HL-60 (cell line): ENCODE results near the gene NKAIN2.

Source experiments
- DNase-seq, 2 experiments: peaks; one replicate each; pipeline ENCODE4 v3.0.0-alpha.2; 2010 to 2020; ENCODE audit warnings: low read depth in 1 of 2, low spot score in 1 of 2
- H3K27ac ChIP-seq: fragments of 250-450 bp; sonication (Bioruptor Pico); replicated peaks from 2 replicates; pipeline ENCODE4 v1.5.1; 2020; ENCODE audit warnings: mild to moderate bottlenecking, moderate library complexity
- H3K27me3 ChIP-seq: fragments of 250-450 bp; sonication (Bioruptor Pico); 2 replicates; pipeline ENCODE4 v1.5.1; 2021; ENCODE audit warnings: mild to moderate bottlenecking, moderate library complexity; ENCODE audit not compliant: insufficient read depth, poor library complexity, severe bottlenecking
- H3K4me3 ChIP-seq: replicated peaks from 2 replicates; pipeline ENCODE4 v1.5.1; 2011; ENCODE audit warnings: mild to moderate bottlenecking, control low read depth, low read length; ENCODE audit not compliant: insufficient read depth
- GABPA ChIP-seq: IDR thresholded peaks from 2 replicates; pipeline ENCODE4 v1.6.1; 2012; ENCODE audit warnings: low read depth
- POLR2AphosphoS5 ChIP-seq: IDR thresholded peaks from 2 replicates; pipeline ENCODE4 v1.6.1; 2012; ENCODE audit warnings: low read depth
- SPI1 ChIP-seq: IDR thresholded peaks from 2 replicates; pipeline ENCODE4 v1.6.1; 2012; ENCODE audit warnings: low read depth, mild to moderate bottlenecking, borderline replicate concordance
- TF ChIP-seq, protein P1 (sequence below): IDR thresholded peaks from one replicate; pipeline ENCODE4 v1.5.1; 2011; ENCODE audit warnings: low read length, control low read depth, inconsistent platforms; ENCODE audit not compliant: insufficient read depth
- TF ChIP-seq, protein P2 (sequence below): IDR thresholded peaks from 2 replicates; pipeline ENCODE4 v1.6.1; 2012; ENCODE audit warnings: low read depth; ENCODE audit not compliant: insufficient replicate concordance

The NKAIN2 gene

DNA sequence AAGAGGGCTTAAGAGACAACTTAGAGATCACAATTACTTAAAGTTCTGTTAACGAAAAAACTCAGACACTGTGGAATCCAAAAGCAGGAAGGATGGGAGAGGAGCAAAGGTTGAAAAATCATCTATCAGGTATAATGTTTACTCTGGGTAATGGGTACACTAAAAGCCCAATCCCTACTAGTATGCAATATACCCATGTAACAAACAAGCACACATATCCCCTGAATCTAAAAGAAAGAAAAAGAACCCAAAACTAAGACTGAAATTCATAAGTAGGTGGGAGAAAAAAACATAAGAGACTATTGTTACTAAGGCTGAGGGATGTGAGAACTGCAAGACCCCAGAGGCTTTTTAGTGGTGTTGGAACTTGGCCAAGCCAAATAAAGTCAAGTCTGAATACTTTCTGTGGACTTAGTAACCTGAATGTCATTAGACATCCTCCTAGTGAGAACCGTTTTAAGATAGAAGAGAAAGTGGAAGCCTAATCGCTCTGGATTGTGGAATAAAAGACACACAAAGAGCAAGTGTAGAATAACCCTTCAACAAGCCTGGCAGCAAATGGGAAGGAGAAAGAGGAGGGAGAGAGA lies 969.2 kb downstream of the NKAIN2 start:
- H3K27ac ChIP-seq, result no peak overlapping the region
- no peak overlapping the region for H3K4me3 ChIP-seq
- H3K27me3 ChIP-seq, result no peaks in the 10 kb centered on the region
- TF ChIP-seq, protein P1, sequence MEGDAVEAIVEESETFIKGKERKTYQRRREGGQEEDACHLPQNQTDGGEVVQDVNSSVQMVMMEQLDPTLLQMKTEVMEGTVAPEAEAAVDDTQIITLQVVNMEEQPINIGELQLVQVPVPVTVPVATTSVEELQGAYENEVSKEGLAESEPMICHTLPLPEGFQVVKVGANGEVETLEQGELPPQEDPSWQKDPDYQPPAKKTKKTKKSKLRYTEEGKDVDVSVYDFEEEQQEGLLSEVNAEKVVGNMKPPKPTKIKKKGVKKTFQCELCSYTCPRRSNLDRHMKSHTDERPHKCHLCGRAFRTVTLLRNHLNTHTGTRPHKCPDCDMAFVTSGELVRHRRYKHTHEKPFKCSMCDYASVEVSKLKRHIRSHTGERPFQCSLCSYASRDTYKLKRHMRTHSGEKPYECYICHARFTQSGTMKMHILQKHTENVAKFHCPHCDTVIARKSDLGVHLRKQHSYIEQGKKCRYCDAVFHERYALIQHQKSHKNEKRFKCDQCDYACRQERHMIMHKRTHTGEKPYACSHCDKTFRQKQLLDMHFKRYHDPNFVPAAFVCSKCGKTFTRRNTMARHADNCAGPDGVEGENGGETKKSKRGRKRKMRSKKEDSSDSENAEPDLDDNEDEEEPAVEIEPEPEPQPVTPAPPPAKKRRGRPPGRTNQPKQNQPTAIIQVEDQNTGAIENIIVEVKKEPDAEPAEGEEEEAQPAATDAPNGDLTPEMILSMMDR, result no peak
- TF ChIP-seq, protein P2, sequence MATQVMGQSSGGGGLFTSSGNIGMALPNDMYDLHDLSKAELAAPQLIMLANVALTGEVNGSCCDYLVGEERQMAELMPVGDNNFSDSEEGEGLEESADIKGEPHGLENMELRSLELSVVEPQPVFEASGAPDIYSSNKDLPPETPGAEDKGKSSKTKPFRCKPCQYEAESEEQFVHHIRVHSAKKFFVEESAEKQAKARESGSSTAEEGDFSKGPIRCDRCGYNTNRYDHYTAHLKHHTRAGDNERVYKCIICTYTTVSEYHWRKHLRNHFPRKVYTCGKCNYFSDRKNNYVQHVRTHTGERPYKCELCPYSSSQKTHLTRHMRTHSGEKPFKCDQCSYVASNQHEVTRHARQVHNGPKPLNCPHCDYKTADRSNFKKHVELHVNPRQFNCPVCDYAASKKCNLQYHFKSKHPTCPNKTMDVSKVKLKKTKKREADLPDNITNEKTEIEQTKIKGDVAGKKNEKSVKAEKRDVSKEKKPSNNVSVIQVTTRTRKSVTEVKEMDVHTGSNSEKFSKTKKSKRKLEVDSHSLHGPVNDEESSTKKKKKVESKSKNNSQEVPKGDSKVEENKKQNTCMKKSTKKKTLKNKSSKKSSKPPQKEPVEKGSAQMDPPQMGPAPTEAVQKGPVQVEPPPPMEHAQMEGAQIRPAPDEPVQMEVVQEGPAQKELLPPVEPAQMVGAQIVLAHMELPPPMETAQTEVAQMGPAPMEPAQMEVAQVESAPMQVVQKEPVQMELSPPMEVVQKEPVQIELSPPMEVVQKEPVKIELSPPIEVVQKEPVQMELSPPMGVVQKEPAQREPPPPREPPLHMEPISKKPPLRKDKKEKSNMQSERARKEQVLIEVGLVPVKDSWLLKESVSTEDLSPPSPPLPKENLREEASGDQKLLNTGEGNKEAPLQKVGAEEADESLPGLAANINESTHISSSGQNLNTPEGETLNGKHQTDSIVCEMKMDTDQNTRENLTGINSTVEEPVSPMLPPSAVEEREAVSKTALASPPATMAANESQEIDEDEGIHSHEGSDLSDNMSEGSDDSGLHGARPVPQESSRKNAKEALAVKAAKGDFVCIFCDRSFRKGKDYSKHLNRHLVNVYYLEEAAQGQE, result no peak
- TF ChIP-seq SPI1 (no peak), POLR2AphosphoS5 (no peak), GABPA (no peak)
- DNase-seq, result no peak

- TF ChIP-seq GABPA (no peak), POLR2AphosphoS5 (no peak), SPI1 (no peak)
- TF ChIP-seq, protein P2, result no peak
- TF ChIP-seq, protein P1, result no peak
- DNase-seq, result no peak
- H3K27ac ChIP-seq, result no peak overlapping the region
These were observed 971.5 kb downstream of the NKAIN2 start for GRCh38 chr6:124775121-124775520.

DNA sequence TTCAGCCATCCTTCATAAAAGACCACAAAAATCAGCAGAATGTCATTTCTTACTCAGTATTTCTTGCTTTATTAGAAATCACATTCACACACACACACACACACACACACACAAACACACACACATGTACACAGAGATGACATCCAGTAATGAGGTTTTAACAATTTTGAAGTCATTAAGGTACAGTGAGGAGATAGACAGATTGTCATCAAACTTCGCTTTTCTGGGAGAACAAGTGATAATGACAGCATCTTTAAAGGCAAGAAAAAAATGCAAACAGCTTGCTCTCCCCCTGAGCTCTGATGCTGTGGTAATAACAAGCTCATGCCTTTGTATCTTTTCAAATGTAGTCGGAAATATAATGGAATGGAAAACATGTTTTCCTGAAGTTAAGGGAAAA lies 974.2 kb downstream of the NKAIN2 start:
- Histone ChIP-seq H3K27me3 (no peaks in the 10 kb centered on the region), H3K27ac (no peak overlapping the region), H3K4me3 (no peak overlapping the region)
- no peak for DNase-seq
- TF ChIP-seq SPI1 (no peak), GABPA (no peak), POLR2AphosphoS5 (no peak)
- TF ChIP-seq, protein P2, result no peak
- TF ChIP-seq, protein P1, result no peak

More at GRCh38 chr6:124775121-124775520, 971.5 kb downstream of the NKAIN2 start:
- Histone ChIP-seq H3K27me3 (no peaks in the 10 kb centered on the region), H3K4me3 (no peak overlapping the region)
